HepG2 (cell line): ENCODE results near the gene UBTF.

ENCODE experiments used
- ATF7 ChIP-seq, 2 experiments: fragments of 450-650 bp in 1 of 2; sonication (generic) in 1 of 2; formaldehyde crosslinking in 1 of 2; IDR thresholded peaks; 2 replicates each; pipeline versions ENCODE4 v1.4.0 to v1.6.1; 2016 to 2020; ENCODE audit warnings: antibody characterized with exemption in 1 of 2, mild to moderate bottlenecking in 1 of 2, missing genetic modification reagents in 1 of 2
- BCLAF1 ChIP-seq: fragments of 450-650 bp; IDR thresholded peaks from 2 replicates; pipeline ENCODE4 v1.6.1; 2017; ENCODE audit warnings: mild to moderate bottlenecking
- BHLHE40 ChIP-seq: IDR thresholded peaks from 2 replicates; pipeline ENCODE4 v1.6.1; 2011; ENCODE audit warnings: low read length, improper control_type of control experiment
- CBFB ChIP-seq: sonication (generic); formaldehyde crosslinking; IDR thresholded peaks from 2 replicates; pipeline ENCODE4 v1.4.0; 2020; ENCODE audit warnings: missing genetic modification reagents
- HNRNPUL1 ChIP-seq: fragments of 200-400 bp; formaldehyde crosslinking; IDR thresholded peaks from 2 replicates; pipeline ENCODE4 v1.6.1; 2017; ENCODE audit warnings: low read depth, mild to moderate bottlenecking, low read length, moderate library complexity
- MYNN ChIP-seq: sonication (generic); formaldehyde crosslinking; IDR thresholded peaks from 2 replicates; pipeline ENCODE4 v1.4.0; 2020; ENCODE audit warnings: mild to moderate bottlenecking, low read depth, missing genetic modification reagents
- NPAS2 ChIP-seq: sonication (generic); formaldehyde crosslinking; IDR thresholded peaks from 2 replicates; pipeline ENCODE4 v1.8.0; 2022; ENCODE audit warnings: mild to moderate bottlenecking, missing genetic modification reagents, borderline replicate concordance
- RARA ChIP-seq: IDR thresholded peaks from 2 replicates; pipeline ENCODE4 v1.6.1; 2016; ENCODE audit warnings: missing genetic modification reagents, missing compliant biosample characterization
- TCF12 ChIP-seq, 2 experiments: fragments of 450-650 bp in 1 of 2; sonication (generic) in 1 of 2; formaldehyde crosslinking in 1 of 2; IDR thresholded peaks; 2 replicates each; pipeline versions ENCODE4 v1.6.1 to v1.8.0; 2017 to 2022; ENCODE audit warnings: antibody characterized with exemption in 1 of 2, mild to moderate bottlenecking in 1 of 2, missing genetic modification reagents in 1 of 2, moderate library complexity in 1 of 2
- TCF7 ChIP-seq: sonication (generic); IDR thresholded peaks from 2 replicates; pipeline ENCODE4 v1.6.1; 2016; ENCODE audit warnings: antibody characterized with exemption, low read depth
- UBTF ChIP-seq: sonication (generic); formaldehyde crosslinking; IDR thresholded peaks from 2 replicates; pipeline ENCODE4 v1.4.0; 2020; ENCODE audit warnings: mild to moderate bottlenecking, missing genetic modification reagents
- ZFP62 ChIP-seq: sonication (generic); formaldehyde crosslinking; IDR thresholded peaks from 2 replicates; pipeline ENCODE4 v1.4.0; 2020; ENCODE audit warnings: missing genetic modification reagents
- ZSCAN31 ChIP-seq: sonication (generic); formaldehyde crosslinking; IDR thresholded peaks from 2 replicates; pipeline ENCODE4 v1.5.0; 2020; ENCODE audit warnings: low read depth, mild to moderate bottlenecking, missing genetic modification reagents
- TF ChIP-seq, protein P1 (sequence below): sonication (generic); formaldehyde crosslinking; IDR thresholded peaks from 2 replicates; pipeline ENCODE4 v1.5.0; 2020; ENCODE audit warnings: mild to moderate bottlenecking, missing genetic modification reagents, moderate library complexity

DNA sequence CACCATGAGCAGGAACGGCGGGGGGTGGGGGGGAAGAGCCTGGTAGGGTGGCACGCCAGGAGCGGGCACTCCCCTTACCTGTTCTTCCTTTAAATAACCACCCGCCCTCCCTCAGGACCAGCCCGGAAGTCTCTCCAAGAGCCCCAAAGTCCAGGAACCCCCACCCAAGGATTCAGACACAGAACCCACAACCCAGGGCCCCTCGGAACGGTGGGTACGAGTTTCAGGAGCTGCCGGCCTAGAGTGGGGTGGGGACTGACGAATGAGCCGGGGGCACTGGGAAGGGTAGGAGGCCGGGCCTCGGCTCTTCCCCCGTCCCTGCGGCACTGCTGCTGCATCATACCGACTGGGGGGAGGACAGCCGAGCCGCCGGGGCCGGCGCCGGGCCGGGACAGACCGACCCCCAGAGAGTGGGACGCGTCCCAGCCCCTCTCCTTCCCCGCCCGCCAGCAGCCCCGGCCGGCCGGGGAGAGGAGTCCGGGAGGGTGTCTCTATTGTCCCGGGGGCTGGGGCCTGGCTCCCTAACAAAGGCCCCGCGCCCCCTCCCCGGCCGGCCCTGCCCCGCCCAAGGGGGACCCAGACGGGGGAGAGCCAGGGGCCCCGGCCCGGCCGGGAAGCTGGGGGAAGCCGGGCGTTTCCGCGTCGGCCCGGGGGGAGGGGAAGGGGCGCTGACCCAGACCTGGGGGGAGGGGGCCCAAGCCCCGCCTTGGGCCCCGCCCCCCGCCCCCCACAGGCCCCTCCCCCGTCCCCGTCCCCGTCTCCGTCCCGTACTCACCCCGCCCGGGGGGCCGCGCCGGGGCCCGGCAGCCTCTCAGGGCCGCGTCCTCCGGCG is 20.5 kb downstream of the UBTF start:
- TF ChIP-seq TCF7 (no peak), CBFB (CRISPR knock-in tag) (no peak), ATF7 (IDR thresholded peaks at IDR 0.05) (no peak), ATF7 (CRISPR knock-in tag; IDR thresholded peaks at IDR 0.05) (no peak), BHLHE40 (no peak), MYNN (CRISPR knock-in tag) (no peak), RARA (no peak), BCLAF1 (no peak), ZFP62 (CRISPR knock-in tag) (no peak), TCF12 (IDR thresholded peaks at IDR 0.05) (no peak), TCF12 (CRISPR knock-in tag; IDR thresholded peaks at IDR 0.05) (0 out of 2 replicates have a peak, but pooled peaks have one; percentile 37), HNRNPUL1 (no peak), UBTF (CRISPR knock-in tag) (peak; percentile 53), NPAS2 (CRISPR knock-in tag) (no peak), ZSCAN31 (CRISPR knock-in tag) (no peak)
- TF ChIP-seq, protein P1, sequence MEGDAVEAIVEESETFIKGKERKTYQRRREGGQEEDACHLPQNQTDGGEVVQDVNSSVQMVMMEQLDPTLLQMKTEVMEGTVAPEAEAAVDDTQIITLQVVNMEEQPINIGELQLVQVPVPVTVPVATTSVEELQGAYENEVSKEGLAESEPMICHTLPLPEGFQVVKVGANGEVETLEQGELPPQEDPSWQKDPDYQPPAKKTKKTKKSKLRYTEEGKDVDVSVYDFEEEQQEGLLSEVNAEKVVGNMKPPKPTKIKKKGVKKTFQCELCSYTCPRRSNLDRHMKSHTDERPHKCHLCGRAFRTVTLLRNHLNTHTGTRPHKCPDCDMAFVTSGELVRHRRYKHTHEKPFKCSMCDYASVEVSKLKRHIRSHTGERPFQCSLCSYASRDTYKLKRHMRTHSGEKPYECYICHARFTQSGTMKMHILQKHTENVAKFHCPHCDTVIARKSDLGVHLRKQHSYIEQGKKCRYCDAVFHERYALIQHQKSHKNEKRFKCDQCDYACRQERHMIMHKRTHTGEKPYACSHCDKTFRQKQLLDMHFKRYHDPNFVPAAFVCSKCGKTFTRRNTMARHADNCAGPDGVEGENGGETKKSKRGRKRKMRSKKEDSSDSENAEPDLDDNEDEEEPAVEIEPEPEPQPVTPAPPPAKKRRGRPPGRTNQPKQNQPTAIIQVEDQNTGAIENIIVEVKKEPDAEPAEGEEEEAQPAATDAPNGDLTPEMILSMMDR = no peak
